Calu3 (cell line): ENCODE results near the gene NLRP7. TPM values are rescaled to one million over a fixed set of nuclear protein-coding genes. Genes with fewer than 3 reads are reported as not detected.
"Not testable (repeated sequence)": the region's sequence is repeated elsewhere in the genome, so short reads cannot be mapped to it uniquely, and the experiment has no call there.

ENCODE experiments used
- BruUV-seq: library from RNA; stranded (reverse); fragments of 400-500 nt; replicated peaks from 2 replicates; lab custom pipeline; 2021; lab: Mats Ljungman, UMichigan
- CTCF ChIA-PET: fragments of 300-600 bp; sonication (Branson Sonifier 250); formaldehyde crosslinking; loops from one replicate; lab custom pipeline; 2022; ENCODE audit warnings: antibody characterized with exemption; lab: Charles Lee
- DNase-seq: peaks from one replicate; pipeline ENCODE4 v3.0.0; 2022
- H3K27ac Mint-ChIP-seq: one replicate; pipeline ENCODE4 v1.8.0; 2022; ENCODE audit warnings: mixed read lengths; ENCODE audit not compliant: unreplicated experiment
- H3K27me3 Mint-ChIP-seq: one replicate; pipeline ENCODE4 v1.8.0; 2022; ENCODE audit warnings: mixed read lengths; ENCODE audit not compliant: unreplicated experiment
- H3K36me3 Mint-ChIP-seq: one replicate; pipeline ENCODE4 v1.8.0; 2022; ENCODE audit warnings: mild to moderate bottlenecking, moderate library complexity, mixed read lengths; ENCODE audit not compliant: insufficient read depth, unreplicated experiment
- H3K4me1 Mint-ChIP-seq: one replicate; pipeline ENCODE4 v1.8.0; 2022; ENCODE audit warnings: mild to moderate bottlenecking, low read depth, mixed read lengths; ENCODE audit not compliant: unreplicated experiment
- H3K4me3 Mint-ChIP-seq: one replicate; pipeline ENCODE4 v1.8.0; 2022; ENCODE audit warnings: mild to moderate bottlenecking, low read depth, moderate library complexity, mixed read lengths; ENCODE audit not compliant: unreplicated experiment
- H3K9me3 Mint-ChIP-seq: one replicate; pipeline ENCODE4 v1.8.0; 2022; ENCODE audit warnings: low read depth, mixed read lengths; ENCODE audit not compliant: unreplicated experiment
- CTCF ChIP-seq: fragments of 200-600 bp; IDR thresholded peaks from one replicate; pipeline ENCODE4 v1.8.0; 2022; ENCODE audit warnings: antibody characterized with exemption; ENCODE audit not compliant: unreplicated experiment
- intact Hi-C: fragments of 100-400 bp; cut with micrococcal nuclease; formaldehyde crosslinking; loops from one replicate; pipeline ENCODE4 v1.10.0; 2022; ENCODE audit not compliant: unreplicated experiment
- total RNA-seq: library from RNA; stranded (reverse); gene quantifications from 2 replicates; pipeline ENCODE4 v1.2.3, GENCODE V29; 2022

The NLRP7 gene
- total RNA-seq, 1 experiment from 2014 or later: not detected

- no peaks in the 10 kb centered on the region for H3K36me3 Mint-ChIP-seq
- BruUV-seq: no TSS peak
- no peak overlapping the region for H3K4me3 Mint-ChIP-seq
- CTCF ChIA-PET: interaction anchor here (0.6 kb wide), 1 partner anchor 60 kb away, joined by 3 read pairs; no protein-coding TSS in a partner anchor
- no peak for TF ChIP-seq CTCF
- DNase-seq: no peak
- H3K27me3 Mint-ChIP-seq: peaks cover 64% of the 10 kb centered on the region
- H3K27ac Mint-ChIP-seq: no peak overlapping the region
- intact Hi-C loops: no loop called here
- H3K9me3 Mint-ChIP-seq: no peaks in the 10 kb centered on the region
- H3K4me1 Mint-ChIP-seq: no peaks in the 10 kb centered on the region
Measured at GRCh38 chr19:54902061-54902460, 45.3 kb downstream of the NLRP7 start.

- H3K27ac Mint-ChIP-seq, BruUV-seq, H3K9me3 Mint-ChIP-seq, H3K36me3 Mint-ChIP-seq, H3K4me3 Mint-ChIP-seq, DNase-seq, intact Hi-C loops, H3K4me1 Mint-ChIP-seq: not testable (repeated sequence)
- CTCF ChIA-PET: interaction anchor here (0.6 kb wide), 1 partner anchor 61 kb away, joined by 3 read pairs; no protein-coding TSS in a partner anchor
- peaks cover 70% of the 10 kb centered on the region for H3K27me3 Mint-ChIP-seq
Measured at GRCh38 chr19:54901153-54901552, 46.2 kb downstream of the NLRP7 start.

GRCh38 chr19:54899646-54900045, 47.7 kb downstream of the NLRP7 start:
- DNase-seq, H3K4me3 Mint-ChIP-seq, H3K36me3 Mint-ChIP-seq, intact Hi-C loops, H3K27ac Mint-ChIP-seq, BruUV-seq, CTCF ChIA-PET, H3K9me3 Mint-ChIP-seq, H3K4me1 Mint-ChIP-seq: not testable (repeated sequence)
- H3K27me3 Mint-ChIP-seq: peaks cover 67% of the 10 kb centered on the region

- H3K36me3 Mint-ChIP-seq, H3K4me3 Mint-ChIP-seq, BruUV-seq, DNase-seq, H3K4me1 Mint-ChIP-seq, CTCF ChIA-PET, H3K9me3 Mint-ChIP-seq, H3K27ac Mint-ChIP-seq, intact Hi-C loops: not testable (repeated sequence)
- peaks cover 65% of the 10 kb centered on the region for H3K27me3 Mint-ChIP-seq
Measured at GRCh38 chr19:54898685-54899084, 48.6 kb downstream of the NLRP7 start.

GRCh38 chr19:54896036-54896435, 51.3 kb downstream of the NLRP7 start:
- DNase-seq: no peak
- H3K27ac Mint-ChIP-seq: no peak overlapping the region
- H3K4me3 Mint-ChIP-seq: no peak overlapping the region
- CTCF ChIA-PET: no interaction called here
- H3K4me1 Mint-ChIP-seq: no peaks in the 10 kb centered on the region
- BruUV-seq: no TSS peak
- H3K36me3 Mint-ChIP-seq: no peaks in the 10 kb centered on the region
- peaks cover 58% of the 10 kb centered on the region for H3K27me3 Mint-ChIP-seq
- no peak for TF ChIP-seq CTCF
- intact Hi-C loops: no loop called here
- no peaks in the 10 kb centered on the region for H3K9me3 Mint-ChIP-seq

- H3K36me3 Mint-ChIP-seq, H3K4me3 Mint-ChIP-seq, BruUV-seq, H3K9me3 Mint-ChIP-seq, H3K4me1 Mint-ChIP-seq, intact Hi-C loops, DNase-seq, H3K27ac Mint-ChIP-seq: not testable (repeated sequence)
- peaks cover 59% of the 10 kb centered on the region for H3K27me3 Mint-ChIP-seq
- CTCF ChIA-PET: interaction anchor here (0.7 kb wide), 1 partner anchor 13 kb away, joined by 3 read pairs; no protein-coding TSS in a partner anchor
Measured at GRCh38 chr19:54894106-54894505, 53.2 kb downstream of the NLRP7 start.
